Pons (tissue), 1 donor: ENCODE results near the gene NPPA.
"Not testable (repeated sequence)": the region's sequence is repeated elsewhere in the genome, so short reads cannot be mapped to it uniquely, and the experiment has no call there.

ENCODE experiments used
- DNase-seq: peaks from one replicate; pipeline ENCODE4 v3.0.0-alpha.2; 2016; ENCODE audit warnings: low spot score

Gene NPPA

GRCh38 chr1:11847667-11848372 lies at the start of gene NPPA:
TSS of gene NPPA (minus strand) at chr1:11847783. CDS start at chr1:11847684, 99 bp downstream.
- no peak for DNase-seq

DNA sequence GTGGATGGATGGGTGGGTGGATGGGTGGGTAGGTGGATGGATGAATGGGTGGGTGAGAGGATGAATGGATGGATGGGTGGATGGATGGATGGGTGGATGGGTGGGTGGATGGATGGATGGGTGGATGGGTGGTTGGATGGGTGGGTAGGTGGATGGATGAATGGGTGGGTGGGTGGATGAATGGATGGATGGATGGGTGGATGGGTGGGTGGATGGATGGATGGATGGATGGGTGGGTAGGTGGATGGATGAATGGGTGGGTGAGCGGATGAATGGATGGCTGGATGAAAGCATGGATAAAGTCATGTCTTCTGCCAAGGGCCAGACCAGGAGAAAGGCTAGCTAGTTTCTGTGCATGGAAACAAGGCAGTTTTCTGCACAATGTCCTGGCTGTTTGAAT lies 46.9 kb upstream of the NPPA start:
- DNase-seq: not testable (repeated sequence)

- peak; percentile 26 for DNase-seq
These were observed 46.3 kb upstream of the NPPA start for GRCh38 chr1:11893907-11894251.

DNA sequence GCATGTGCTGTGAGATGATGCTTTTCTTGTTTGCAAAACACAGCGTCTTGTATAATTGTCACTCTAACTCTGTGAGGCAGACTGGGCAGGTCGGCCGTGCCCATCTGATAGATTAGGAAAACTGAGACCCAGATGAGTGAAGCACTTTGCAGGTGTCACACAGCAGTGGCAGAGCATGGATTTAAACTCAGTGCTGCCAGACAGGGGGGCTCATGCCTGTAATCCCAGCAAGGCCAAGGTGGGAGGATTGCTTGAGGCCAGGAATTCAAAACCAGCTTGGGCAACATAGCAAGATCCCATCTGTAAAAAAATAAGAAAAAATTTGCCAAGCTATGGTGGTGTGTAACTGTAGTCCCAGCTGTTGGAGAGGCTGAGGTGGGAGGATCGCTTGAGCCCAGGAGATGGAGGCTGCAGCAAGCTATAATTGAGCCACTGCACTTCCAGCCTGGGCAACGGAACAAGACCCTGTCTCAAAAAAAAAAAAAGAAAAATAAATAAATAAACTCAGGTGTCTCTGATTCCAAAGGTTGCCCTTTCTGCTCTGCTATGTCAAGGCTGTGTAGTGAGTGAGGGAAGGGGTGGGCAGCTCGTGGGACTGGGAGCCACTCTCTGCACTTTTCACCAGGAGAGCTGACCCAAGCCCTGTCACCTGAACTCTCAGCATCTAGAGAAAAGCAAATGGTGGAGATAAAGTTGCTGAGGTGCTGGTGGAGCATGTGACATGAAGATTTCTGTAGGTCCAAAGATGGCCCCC lies 44.0 kb upstream of the NPPA start:
- no peak for DNase-seq

DNA sequence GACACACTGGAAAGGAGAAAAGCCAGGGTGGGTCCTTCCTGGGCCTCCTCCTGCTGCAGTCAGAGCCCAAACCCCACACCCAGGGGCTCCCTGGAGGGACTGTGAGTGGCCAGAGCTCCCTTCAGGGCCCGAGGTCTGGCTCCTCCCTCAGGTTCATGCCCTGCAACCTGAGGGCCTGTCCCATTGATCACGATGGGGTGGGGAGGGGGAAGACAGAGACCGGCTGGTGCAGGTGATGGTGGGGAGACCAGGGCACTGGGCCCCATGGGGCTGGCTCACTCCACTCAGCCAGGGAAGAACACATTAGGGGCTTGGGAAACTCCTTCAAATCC lies 41.3 kb upstream of the NPPA start:
- no peak for DNase-seq

GRCh38 chr1:11888206-11888876 lies 40.8 kb upstream of the NPPA start:
- no peak for DNase-seq

- no peak for DNase-seq
These were observed 40.1 kb upstream of the NPPA start for GRCh38 chr1:11887666-11888007.

GRCh38 chr1:11886986-11887665 lies 39.5 kb upstream of the NPPA start:
- DNase-seq: no peak

- no peak for DNase-seq
These were observed 38.3 kb upstream of the NPPA start for GRCh38 chr1:11885916-11886315.

DNA sequence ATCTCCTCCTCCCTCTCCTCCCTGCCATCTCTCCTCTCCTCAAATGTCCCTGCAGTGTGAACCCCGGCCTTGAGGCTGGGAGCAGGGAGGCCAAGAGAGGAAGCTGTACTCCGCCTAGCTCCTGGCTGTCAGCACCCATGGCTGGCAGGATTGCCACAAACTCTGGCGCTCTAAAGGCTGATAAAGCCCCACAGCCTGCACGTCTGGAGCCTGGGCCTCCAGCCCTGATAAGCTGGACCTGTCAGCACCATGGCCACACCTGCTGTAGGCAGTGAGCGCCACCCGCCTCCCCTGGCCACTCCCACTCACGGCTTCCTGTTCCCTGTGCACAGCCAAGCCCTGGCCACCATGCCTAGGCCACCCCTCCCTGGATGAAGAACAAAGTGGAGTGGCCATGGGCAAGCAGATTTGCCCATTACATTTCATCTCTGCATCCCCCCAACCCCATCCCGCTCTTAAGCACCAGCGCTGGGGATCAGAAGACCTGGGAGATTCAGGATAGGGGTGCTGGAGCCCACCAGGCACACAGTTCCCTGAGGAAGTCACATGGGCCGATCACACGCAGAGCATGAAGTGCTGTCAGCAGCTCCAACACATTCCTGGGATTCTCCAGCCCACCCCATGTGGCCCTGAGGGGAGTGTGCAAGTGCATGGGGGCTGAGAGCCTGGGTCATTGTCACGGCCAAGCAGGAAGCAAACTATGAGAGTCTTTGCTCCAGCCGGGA lies 35.4 kb upstream of the NPPA start:
- DNase-seq: no peak

DNA sequence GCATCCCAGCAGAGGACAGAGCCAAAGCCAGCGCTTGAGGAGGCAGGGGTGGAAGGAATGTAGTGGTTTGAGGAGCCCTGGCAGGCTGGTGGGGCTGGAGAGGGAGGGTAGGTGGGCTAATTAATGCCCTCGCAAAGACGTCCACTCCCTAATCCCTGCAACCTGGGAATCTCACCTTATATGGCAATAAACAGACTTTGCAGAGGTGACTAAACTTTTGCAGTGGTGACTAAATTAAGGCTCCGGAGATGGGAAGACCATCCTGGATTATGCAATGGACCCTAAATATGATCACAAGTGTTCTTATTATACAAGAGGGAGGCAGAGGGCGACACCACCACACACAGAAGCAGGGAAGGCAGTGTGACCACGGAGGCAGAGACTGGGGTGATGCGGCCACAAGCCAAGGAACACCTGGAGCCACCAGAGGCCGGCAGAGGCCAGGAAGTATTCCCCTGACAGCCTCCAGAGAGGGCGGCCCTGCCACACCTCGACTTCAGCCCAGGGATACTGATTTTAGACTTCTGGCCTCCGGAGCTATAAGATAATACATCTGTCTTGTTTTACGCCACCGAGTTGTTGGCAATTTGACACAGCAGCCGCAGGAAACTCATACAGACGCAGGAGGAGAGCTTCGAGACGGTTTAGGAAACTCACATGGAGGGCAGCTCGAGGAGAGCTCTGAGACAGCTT lies 34.3 kb upstream of the NPPA start:
- no peak for DNase-seq

GRCh38 chr1:11880911-11881748 lies 33.5 kb upstream of the NPPA start:
- peak; percentile 56 for DNase-seq

GRCh38 chr1:11880181-11880575 lies 32.6 kb upstream of the NPPA start:
- DNase-seq: no peak

GRCh38 chr1:11879311-11880180 lies 32.0 kb upstream of the NPPA start:
- no peak for DNase-seq

DNA sequence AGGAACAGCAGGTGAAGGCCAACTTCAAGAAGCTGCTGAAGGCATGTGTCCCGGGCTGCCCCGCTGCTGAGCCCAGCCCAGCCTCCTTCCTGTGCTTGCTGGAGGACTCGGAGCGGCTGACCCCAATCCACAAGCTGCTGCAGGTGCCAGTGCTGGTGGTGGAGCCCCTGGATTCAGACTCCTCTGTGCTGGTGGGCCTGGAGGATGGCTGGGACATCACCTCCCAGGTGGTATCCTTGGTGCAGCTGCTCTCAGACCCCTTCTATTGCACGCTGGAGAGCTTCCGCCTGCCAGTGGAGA lies 31.3 kb upstream of the NPPA start:
- DNase-seq: no peak

- no peak for DNase-seq
These were observed 30.7 kb upstream of the NPPA start for GRCh38 chr1:11878081-11878890.

- no peak for DNase-seq
These were observed 29.5 kb upstream of the NPPA start for GRCh38 chr1:11877074-11877473.

GRCh38 chr1:11875094-11875493 lies 27.5 kb upstream of the NPPA start:
- DNase-seq: no peak

DNA sequence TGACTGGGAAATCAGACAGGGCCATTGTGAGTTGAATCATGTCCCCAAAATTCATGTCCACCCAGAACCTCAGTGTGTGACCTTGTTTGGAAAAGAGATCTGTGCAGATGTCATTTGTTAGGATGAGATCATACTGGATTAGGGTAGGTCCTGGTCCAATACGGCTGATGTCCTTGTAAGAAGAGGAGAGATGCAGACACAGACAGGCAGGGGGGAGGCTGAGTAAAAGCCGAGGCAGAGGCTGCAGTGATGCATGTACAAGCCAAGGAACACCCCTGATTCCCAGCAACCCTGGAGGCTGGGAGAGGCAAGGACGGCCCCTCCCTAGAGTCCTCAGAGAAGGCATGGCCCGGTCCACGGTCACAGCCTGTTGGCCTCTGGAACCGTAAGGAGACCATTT lies 27.0 kb upstream of the NPPA start:
- DNase-seq: no peak
